HepG2 (cell line): Measurements from ENCODE around the gene OS9. TPM values are rescaled to one million over a fixed set of nuclear protein-coding genes. Genes with fewer than 3 reads are reported as not detected.
A peak's percentile ranks its signal among the peaks of the same experiment; 100 is the strongest.

Source experiments
- CC2D1A ChIP-seq: sonication (generic); formaldehyde crosslinking; IDR thresholded peaks from 2 replicates; pipeline ENCODE4 v1.8.1; 2023; ENCODE audit warnings: mild to moderate bottlenecking, missing genetic modification reagents
- EZH2 ChIP-seq: conservative IDR thresholded peaks from 2 replicates; pipeline ENCODE4 v1.6.1; 2012; ENCODE audit warnings: mild to moderate bottlenecking, low read depth, low read length, moderate library complexity
- FOSL1 ChIP-seq: sonication (generic); formaldehyde crosslinking; IDR thresholded peaks from 2 replicates; pipeline ENCODE4 v1.9.0; 2021; ENCODE audit warnings: missing genetic modification reagents, borderline replicate concordance
- GLMP ChIP-seq: sonication (generic); formaldehyde crosslinking; IDR thresholded peaks from 2 replicates; pipeline ENCODE4 v1.9.0; 2021; ENCODE audit warnings: missing genetic modification reagents, mild to moderate bottlenecking, borderline replicate concordance
- GMEB1 ChIP-seq: sonication (generic); formaldehyde crosslinking; IDR thresholded peaks from 2 replicates; pipeline ENCODE4 v1.5.1; 2020; ENCODE audit warnings: missing genetic modification reagents, mild to moderate bottlenecking, borderline replicate concordance
- GPN1 ChIP-seq: sonication (generic); formaldehyde crosslinking; IDR thresholded peaks from 2 replicates; pipeline ENCODE4 v1.5.1; 2020; ENCODE audit warnings: missing genetic modification reagents, borderline replicate concordance
- HIVEP1 ChIP-seq: sonication (generic); formaldehyde crosslinking; IDR thresholded peaks from 2 replicates; pipeline ENCODE4 v1.4.0; 2020; ENCODE audit warnings: mild to moderate bottlenecking, missing genetic modification reagents
- IRF1 ChIP-seq: sonication (generic); formaldehyde crosslinking; IDR thresholded peaks from 2 replicates; pipeline ENCODE4 v1.4.0; 2020; ENCODE audit warnings: low read depth, mild to moderate bottlenecking, missing genetic modification reagents
- POGK ChIP-seq: sonication (generic); formaldehyde crosslinking; conservative IDR thresholded peaks from 2 replicates; pipeline ENCODE4 v1.8.0; 2022; ENCODE audit warnings: mild to moderate bottlenecking, moderate library complexity, missing genetic modification reagents
- POLR2AphosphoS5 ChIP-seq: IDR thresholded peaks from 2 replicates; pipeline ENCODE4 v1.6.1; 2012; ENCODE audit warnings: low read depth, low read length
- XRCC5 ChIP-seq: fragments of 200-400 bp; formaldehyde crosslinking; optimal IDR thresholded peaks from 2 replicates; pipeline ENCODE3; 2017; ENCODE audit warnings: mild to moderate bottlenecking, low read length
- ZNF234 ChIP-seq: sonication (generic); formaldehyde crosslinking; conservative IDR thresholded peaks from 2 replicates; pipeline ENCODE4 v1.5.1; 2020; ENCODE audit warnings: mild to moderate bottlenecking, missing genetic modification reagents
- ZNF292 ChIP-seq: sonication (generic); formaldehyde crosslinking; IDR thresholded peaks from 2 replicates; pipeline ENCODE4 v1.8.1; 2022; ENCODE audit warnings: mild to moderate bottlenecking, low read depth, missing genetic modification reagents, borderline replicate concordance
- ZNF460 ChIP-seq: sonication (generic); formaldehyde crosslinking; IDR thresholded peaks from 2 replicates; pipeline ENCODE4 v1.5.1; 2020; ENCODE audit warnings: missing genetic modification reagents, mild to moderate bottlenecking, borderline replicate concordance
- ZNF468 ChIP-seq: sonication (generic); formaldehyde crosslinking; IDR thresholded peaks from 2 replicates; pipeline ENCODE4 v1.8.0; 2022; ENCODE audit warnings: mild to moderate bottlenecking, moderate library complexity, missing genetic modification reagents
- ZNF572 ChIP-seq: sonication (generic); formaldehyde crosslinking; IDR thresholded peaks from 2 replicates; pipeline ENCODE4 v1.5.1; 2020; ENCODE audit warnings: mild to moderate bottlenecking, missing genetic modification reagents
- ZNF609 ChIP-seq: sonication (generic); formaldehyde crosslinking; IDR thresholded peaks from 2 replicates; pipeline ENCODE4 v1.4.0; 2020; ENCODE audit warnings: mild to moderate bottlenecking, missing genetic modification reagents, borderline replicate concordance
- ZNF75D ChIP-seq: sonication (generic); formaldehyde crosslinking; IDR thresholded peaks from 2 replicates; pipeline ENCODE4 v1.8.1; 2023; ENCODE audit warnings: missing genetic modification reagents, mild to moderate bottlenecking, borderline replicate concordance
- polyA plus RNA-seq, 8 experiments: library from polyadenylated mRNA; depleted of rRNA in 3 of 8; stranded (reverse) in 7 of 8; unstranded in 1 of 8; fragments of >200 nt; fragmentation: Illumina TruSeq in 4 of 8; extraction: Trizol in 4 of 8; gene quantifications; 2 replicates each; pipeline versions ENCODE4 v1.2.1 to v1.2.3, GENCODE V29; 2011 to 2016; ENCODE audit warnings: low read depth in 4 of 8, missing spikeins in 1 of 8, mixed read lengths in 1 of 8; ENCODE audit not compliant: insufficient read depth in 1 of 8
- total RNA-seq, 5 experiments: library from RNA; depleted of rRNA; stranded (reverse); fragments of >200 nt; fragmentation: Illumina TruSeq; extraction: Trizol; gene quantifications; 2 replicates each; pipeline ENCODE4 v1.2.3, GENCODE V29; 2016; ENCODE audit warnings: low read depth in 1 of 5

Gene OS9
- total and polyA plus RNA-seq, 2 of the 13 experiments (the other 11 are each of a cell fraction or from before 2014, with no cell fraction given): 156 to 206 TPM

GRCh38 chr12:57765003-57765697 is 71.2 kb downstream of the OS9 start (continued):
- 0 out of 2 replicates have a peak, but pooled peaks have one; percentile 43 for TF ChIP-seq ZNF292 (CRISPR knock-in tag)
- peak; percentile 34; the same call in 1 of the 2 replicates for TF ChIP-seq GMEB1 (CRISPR knock-in tag)
- no peak for TF ChIP-seq ZNF468 (CRISPR knock-in tag)
- no peak for TF ChIP-seq EZH2
- TF ChIP-seq HIVEP1 (CRISPR knock-in tag): peak; percentile 81
- no peak for TF ChIP-seq POLR2AphosphoS5
- 0 out of 2 replicates have a peak, but pooled peaks have one; percentile 70 for TF ChIP-seq ZNF572
- no peak for TF ChIP-seq CC2D1A (CRISPR knock-in tag)
- TF ChIP-seq GPN1: no peak
- TF ChIP-seq POGK (CRISPR knock-in tag): peak; percentile 65
- TF ChIP-seq IRF1 (CRISPR knock-in tag): no peak
- TF ChIP-seq XRCC5: no peak
- no peak for TF ChIP-seq FOSL1 (CRISPR knock-in tag)
- no peak for TF ChIP-seq ZNF75D (CRISPR knock-in tag)
- no peak for TF ChIP-seq ZNF609 (CRISPR knock-in tag)
- no peak for TF ChIP-seq ZNF234 (CRISPR knock-in tag)
- no peak for TF ChIP-seq ZNF460 (CRISPR knock-in tag)
- TF ChIP-seq GLMP (CRISPR knock-in tag): no peak
